OCI-M1 (cell line): ENCODE measurements around the gene ATP8B4.

Source experiments
- DNase-seq: peaks from one replicate; lab custom pipeline; 2025; lab: John Stamatoyannopoulos, UW

The ATP8B4 gene

GRCh38 chr15:49809894-49810609 lies 309.0 kb downstream of the ATP8B4 start:
- no peak for DNase-seq

GRCh38 chr15:49808341-49808740 lies 310.7 kb downstream of the ATP8B4 start:
- DNase-seq: no peak
